ENCODE results near the gene DNAH9.

Gene DNAH9

DNA sequence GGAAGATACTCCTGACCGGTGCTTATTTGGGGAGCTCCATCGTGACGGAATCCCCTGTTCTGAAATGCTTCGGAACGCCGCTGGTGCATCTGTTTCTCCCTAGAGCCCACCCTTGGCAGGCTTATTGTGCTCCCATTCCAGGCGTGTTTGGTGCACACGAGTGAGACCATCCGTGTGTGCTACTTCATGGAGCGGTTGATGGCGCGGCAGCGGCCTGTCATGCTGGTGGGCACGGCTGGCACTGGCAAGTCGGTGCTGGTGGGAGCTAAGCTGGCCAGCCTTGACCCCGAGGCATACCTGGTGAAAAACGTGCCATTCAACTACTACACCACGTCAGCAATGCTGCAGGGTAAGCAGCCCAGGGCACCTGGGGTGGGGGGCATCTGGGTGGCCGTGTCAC is 170.7 kb downstream of the DNAH9 start:
- no peak for DNase-seq (ENCODE audit: low read depth)

DNA sequence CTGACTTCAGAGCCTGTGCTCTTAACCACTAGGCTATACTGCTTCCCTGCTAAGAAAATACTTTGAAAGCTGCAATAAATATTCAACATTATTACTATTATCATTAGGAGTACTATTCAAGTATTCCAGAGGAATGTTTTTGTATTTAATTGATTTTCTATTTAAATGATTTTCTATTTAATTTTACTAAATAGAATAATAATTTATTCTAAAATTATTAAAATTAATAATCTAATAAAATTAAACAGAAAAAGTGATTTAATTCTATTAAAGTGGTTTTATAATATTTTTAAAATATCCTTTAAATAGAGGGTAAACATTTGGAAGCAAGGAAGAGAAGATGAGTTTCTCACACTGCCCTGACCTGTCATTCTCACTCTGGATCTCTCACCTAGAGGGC is 173.8 kb downstream of the DNAH9 start:
- no peak for DNase-seq (ENCODE audit: low read depth)

DNA sequence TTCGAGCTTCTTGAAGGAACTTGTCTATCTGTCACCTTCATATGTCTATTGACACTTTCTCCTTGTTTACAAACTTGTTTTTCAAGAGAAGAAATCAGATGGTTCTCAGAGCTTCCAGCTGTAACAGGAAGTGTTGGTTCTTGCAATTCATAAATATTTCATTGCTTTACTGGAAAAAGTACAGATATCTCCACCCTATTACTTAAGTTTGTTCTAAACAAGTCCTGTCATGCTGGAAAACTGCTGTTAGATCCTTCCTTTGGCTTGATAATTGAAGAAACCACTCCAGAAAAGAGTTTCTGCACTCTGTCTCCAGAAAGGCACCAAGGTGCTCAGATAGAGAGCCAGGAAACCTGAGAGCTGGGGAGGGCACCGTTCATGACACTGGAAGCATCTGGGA is 181.6 kb downstream of the DNAH9 start:
- no peak for DNase-seq (ENCODE audit: low read depth)

DNA sequence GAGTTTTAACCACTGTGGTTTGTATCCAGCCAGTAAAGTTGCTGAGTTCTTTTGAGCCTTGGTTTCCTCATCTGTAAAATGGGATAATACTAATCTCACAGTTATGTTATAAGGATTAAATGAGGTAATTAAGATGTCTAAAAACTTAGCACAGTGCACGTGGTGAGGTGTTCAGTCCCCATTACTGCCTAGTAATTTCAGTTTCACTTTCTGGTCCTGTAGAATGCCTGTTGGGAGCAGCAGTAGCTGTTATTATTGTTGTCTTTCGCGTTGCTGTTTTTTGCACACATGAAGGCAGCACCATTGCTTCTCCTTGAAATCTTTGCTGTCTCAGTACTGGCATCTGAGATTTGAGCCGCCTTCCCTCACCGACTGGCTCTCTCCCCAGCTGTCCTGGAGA is 182.4 kb downstream of the DNAH9 start:
- DNase-seq (ENCODE audit: low read depth): no peak

DNA sequence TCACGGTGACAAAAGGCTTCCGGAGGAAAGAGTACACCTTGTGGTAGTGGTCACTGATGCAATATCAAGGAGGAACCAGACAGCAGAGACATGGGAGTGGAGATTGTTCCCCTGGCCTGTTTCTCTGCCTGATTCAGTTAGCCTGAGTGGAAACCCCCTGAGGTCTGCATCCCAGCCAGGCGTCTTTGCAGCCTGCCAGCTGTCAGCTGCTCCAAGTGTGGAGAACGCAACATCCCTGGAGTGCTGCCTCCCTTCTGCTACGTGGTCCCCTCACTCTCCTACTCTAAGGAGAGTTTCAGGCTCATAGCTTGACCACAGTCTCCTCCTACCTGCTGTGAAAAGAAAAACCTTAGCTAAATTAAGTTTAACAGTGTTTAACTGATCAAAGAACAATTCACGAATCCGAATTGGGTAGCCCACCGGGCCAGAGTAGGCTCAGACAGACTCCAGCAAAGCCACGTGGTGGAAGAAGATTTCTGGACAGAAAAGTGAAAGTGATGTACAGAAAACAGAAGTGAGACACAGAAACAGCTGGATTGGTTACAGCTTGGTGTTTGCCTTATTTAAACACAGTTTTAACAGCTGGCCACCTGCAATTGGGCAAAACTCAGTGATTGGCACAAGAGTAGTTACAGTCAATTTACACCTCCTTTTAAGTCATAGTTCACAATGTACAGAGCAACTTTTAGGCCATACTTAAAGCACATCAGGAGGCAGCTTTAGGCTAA is 188.6 kb downstream of the DNAH9 start:
- no peak for DNase-seq (ENCODE audit: low read depth)

DNA sequence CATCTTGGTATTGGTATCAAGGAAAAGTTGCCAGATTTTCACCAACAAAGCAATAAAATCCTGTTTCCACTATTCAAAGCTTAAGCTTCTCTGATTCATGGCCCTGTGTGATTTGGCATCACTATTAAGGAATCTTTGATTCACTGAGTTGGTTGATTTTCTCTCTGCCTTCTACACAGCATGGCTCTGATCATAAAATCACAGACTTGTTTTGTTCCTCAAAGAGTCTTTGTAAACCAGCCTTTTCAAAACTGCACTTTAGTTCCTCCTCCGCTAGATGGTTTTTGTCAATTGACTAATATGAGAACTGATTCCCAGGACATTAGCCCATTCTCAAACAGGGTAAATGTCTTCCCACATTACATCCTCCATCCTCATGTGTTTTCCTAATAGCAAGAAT is 197.6 kb downstream of the DNAH9 start:
- DNase-seq (ENCODE audit: low read depth): no peak

DNA sequence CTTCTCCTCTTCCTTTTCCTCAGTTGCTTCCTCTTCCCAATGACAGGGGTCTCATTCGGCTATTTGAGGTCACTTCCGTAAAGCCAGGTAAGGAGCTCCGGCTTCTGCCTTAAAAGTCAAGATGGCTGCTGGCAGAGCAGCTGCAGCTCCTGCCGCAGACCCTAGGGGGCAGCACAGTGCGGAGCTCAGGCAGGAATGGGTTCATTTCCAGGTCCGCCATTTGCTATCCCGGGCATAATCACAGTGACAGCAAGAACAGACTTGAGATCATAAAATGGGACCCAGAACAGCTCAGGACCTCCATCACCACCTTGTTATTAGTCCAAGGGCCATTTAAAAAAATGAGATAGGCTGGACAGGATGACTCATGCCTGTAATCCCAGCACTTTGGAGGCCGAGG is 199.5 kb downstream of the DNAH9 start:
- DNase-seq (ENCODE audit: low read depth): no peak

DNA sequence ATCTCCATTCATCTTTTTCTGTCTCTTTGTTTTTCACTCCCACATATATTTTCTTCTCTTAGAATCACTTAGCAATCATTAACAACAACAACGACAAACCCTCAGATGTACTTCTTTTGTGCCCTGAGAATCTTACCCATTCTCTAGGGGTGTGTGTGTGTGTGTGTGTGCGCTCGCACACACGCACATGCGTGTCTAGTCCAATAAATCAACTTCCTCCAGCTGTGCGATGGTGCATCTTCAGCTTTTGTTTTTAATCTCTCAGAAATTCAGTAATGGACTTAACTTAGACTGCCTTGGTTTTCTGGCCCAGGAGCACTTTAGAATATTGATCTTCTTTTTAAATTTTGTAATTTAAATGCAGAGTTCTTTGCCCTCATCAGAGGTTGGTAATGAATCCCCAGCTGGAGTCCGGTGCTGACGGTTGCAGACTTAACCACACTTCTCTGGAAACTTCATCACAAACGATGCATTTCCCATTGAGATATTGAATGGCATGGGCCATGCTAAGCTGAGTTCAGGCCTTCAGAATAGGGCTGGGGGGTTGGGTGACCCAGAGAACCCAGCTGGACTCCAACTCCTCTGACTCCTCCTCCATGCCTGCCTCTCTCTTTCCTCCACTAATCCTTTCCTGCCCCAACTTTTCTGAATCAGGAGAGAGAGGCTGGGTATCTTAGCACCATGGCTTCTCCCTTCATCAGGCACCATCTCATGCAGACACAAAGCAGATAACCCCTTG is 205.1 kb downstream of the DNAH9 start:
- DNase-seq (ENCODE audit: low read depth): no peak

DNA sequence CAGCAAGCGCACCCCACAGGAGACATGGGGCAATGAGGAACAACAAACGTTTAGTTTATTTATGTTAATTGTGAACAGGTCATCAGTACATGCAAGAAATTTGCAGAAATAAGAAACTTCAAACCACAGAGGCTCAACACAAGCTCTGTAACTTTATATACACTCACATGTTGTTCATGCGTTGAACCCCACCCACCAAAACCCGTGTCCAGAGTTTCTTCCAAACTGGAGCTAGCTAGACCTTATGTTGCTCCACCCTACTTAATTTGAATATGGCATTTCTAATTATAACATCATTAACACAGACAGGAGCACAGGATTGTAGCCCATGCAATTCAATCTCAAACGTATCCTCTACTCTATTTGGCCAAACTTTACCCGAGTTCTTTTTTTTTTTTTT is 206.9 kb downstream of the DNAH9 start:
- no peak for DNase-seq (ENCODE audit: low read depth)

DNA sequence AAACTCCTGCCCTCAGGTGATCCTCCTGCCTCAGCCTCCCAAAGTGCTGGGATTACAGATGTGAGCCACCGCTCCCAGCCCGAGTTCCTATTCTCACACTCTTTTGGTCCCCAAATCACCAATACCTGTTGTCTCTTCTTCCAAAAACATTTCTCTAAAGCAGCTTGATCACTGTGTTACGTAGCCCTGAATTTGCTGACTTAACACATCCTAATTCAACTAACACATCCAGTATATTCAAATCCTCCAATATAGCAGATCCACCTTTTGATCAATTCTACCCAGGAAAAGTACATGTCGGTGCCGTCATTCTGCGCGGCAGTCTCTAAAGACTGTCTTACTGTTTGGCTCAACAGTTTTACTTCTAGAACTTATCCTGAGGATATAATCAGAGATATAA is 207.7 kb downstream of the DNAH9 start:
- DNase-seq (ENCODE audit: low read depth): no peak

DNA sequence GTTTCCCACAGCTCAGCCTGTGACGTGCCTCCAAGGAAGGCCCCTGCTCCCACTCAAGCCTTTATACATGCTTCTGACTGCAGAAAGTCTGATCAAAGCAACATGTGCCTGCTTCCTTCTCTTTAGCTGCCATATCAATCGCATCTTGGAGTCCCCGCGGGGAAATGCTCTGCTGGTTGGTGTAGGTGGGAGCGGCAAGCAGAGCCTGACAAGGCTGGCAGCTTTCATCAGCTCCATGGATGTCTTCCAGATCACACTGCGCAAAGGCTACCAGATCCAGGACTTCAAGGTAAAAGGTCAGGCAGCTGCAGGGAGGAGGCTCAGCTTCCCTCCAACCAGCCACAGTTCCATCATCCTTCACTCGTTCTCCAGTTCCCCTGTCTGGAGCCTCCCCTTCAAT is 209.3 kb downstream of the DNAH9 start:
- DNase-seq (ENCODE audit: low read depth): no peak

DNA sequence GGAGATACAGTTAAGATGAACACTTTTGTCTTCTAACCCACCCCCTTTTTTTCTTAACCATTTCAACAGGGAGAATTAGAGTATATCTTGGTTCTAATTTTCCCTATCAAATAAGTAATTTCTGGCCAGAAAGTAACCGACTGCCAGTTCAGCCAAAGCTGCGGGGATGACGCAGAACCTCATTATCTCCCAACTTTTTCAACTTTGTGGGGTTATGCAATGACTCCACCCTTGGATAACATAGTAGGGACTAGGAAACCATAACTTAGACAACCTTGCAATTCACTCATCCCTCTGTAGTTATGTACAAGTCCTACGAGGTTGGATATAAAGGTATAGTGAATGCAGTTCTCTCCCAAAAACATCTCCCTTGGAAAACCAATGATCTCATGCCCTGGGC is 215.0 kb downstream of the DNAH9 start:
- no peak for DNase-seq (ENCODE audit: low read depth)

DNA sequence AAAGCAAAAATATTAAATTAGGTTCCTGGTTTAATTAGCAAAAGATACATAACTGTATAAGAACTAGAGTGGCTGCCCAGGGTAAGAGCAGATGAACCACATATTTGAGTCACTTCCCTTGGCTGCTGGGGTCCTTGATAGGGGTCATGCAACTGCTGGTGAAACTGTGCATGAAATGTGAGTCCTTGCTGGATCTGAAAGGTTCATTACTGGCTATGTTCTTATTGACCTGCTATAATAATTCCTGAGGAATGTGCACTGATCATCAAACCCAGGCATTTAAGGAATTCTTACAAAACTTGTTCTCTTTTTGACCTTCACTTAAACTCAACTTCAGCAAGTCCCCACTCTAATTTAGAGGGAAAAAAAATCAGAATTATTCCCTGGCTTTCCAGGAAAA is 215.6 kb downstream of the DNAH9 start:
- no peak for DNase-seq (ENCODE audit: low read depth)

DNA sequence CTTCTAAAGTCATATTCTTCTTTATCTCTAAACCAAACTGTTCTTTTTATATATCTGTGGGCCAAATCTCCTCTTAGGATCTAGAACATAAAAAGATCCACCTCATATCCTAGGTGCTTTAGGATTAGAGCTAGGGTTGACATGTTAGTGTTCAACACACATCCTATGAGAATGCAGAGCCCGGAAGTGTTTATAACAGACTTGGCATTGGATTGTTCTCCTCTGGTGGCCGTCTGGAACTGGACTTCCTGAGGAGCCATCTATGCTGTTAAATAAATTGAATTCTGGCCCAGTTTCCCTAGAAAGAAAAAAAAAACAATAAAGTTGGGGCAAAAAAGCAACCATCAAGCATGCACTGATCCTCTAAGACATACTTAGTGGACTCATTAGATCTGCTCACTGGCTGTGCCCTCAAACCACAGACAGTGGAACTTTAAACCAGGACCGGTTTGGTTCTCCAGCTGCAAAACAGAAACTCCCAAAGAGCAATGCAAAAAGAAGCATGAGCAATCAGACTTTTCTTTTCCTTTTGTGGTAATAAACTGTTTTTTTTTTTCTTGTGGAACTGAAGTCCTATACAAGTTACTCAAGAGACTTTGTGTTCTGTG is 216.5 kb downstream of the DNAH9 start:
- DNase-seq (ENCODE audit: low read depth): no peak

DNA sequence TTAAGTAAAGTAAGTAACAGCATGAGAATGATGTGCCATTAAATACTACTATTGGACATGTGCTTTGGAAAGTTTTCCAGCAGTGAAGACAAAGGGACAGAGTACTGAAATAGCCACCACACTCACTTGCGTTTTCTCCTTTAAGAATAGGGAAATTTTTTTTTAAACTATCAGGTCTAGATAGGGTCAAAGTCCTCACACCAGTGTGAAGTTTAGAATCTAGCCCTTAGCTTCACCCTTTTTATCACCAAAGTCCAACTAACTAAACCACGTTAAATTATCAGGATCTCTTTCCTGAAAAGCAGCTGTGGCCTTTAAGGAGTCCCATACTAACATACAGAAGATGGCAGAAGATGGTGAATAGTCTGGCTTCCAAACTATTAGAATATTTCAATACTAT is 218.1 kb downstream of the DNAH9 start:
- no peak for DNase-seq (ENCODE audit: low read depth)

DNA sequence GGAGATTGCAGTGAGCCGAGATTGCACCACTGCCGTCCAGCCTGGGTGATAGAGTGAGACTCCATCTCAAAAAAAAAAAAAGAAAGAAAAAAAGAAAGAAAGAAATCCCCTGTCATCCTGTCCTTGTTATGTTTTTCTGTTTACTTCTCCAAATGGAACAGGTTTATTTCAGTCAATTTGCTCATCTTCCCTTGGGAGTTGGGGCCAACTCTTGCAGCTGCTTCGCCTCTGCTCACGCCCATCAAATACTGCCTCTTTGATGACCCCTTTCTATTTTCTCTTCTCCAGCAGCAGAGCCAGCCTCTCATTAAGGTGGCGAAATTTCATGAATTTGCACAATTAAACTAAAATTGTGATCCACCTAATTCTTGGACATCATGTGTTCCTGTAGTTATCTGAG is 225.6 kb downstream of the DNAH9 start:
- no peak for DNase-seq (ENCODE audit: low read depth)

DNA sequence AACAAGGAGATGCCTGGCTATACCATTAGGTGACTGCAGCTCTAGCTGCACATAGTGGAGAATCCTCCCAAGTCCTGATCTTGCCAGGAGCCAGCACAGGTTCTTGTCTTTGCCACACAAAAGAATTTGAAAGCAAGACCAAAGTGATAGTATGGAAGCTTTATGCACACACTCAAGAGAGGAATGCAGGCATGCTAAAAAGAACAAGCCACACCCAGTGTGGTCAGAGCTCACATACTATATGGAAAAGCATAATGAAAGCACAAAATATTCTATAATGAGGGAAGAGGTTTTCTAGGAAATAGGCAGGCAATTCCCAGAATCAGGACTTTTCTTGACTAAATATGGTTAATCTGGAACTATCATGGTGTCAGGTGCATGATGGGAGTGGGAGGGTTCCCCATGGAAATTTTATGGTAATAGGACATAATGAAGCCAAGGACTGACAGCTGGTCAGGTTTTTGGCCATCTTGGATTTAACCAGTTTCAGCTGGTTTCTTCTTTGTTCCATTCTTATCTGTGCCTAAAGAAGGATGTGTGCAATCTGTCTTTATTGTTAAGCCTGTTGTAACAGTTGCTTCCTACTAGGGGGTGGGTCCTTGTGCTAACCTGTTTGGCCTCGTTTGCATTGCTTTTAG is 227.4 kb downstream of the DNAH9 start:
- no peak for DNase-seq (ENCODE audit: low read depth)

DNA sequence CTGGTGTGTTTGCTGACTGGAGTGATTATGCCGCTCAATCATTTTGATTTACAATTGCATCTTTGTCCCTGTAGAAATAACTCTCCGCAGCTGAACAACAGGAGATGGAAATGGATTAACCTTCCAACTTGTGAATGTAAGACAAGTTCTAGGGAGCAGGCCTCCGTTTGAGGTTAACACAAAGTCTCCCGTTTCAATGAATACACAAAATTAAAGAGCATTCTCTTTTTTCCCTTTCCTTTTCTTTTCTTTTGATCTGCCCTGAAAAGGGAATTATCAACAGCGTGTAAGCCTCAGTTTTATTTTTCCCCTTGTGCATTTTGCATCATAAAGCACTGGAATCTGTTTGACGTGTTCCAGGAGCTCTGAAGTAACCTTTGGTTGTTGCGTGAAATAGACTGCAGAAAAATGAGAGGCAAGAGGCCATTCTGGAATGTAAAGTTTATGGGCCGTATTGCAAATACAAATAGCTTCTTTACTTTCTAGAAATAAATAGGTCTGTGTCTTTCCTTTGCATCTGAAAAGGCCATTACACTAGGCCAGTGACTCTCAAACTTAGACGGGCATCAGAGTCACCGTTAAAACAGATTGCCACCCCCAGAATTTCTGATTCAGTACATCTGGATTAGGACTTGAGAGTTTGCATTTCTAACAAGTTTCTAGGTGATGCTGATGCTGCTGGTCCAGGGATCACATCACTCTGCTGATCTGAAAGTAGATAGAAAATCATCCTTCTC is 234.3 kb downstream of the DNAH9 start:
- no peak for DNase-seq (ENCODE audit: low read depth)

DNA sequence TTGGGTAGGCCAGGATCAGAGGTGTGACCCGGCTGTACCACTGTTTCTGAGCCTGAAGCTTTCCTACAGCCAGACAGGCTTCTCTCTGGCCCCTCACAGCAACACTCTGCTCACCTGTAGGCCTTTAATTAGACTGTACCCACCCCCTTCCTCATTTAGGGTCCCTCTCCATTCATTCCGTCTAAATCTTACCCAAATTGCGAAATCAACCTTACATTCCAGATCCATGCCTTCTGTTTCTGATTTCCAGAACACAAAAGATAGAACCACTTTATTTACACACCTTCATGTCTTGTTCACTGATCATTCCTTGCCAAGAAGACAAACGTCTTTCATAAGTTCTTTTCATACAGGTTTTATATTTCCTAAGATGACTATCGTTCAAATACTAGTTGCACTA is 238.2 kb downstream of the DNAH9 start:
- no peak for DNase-seq (ENCODE audit: low read depth)

DNA sequence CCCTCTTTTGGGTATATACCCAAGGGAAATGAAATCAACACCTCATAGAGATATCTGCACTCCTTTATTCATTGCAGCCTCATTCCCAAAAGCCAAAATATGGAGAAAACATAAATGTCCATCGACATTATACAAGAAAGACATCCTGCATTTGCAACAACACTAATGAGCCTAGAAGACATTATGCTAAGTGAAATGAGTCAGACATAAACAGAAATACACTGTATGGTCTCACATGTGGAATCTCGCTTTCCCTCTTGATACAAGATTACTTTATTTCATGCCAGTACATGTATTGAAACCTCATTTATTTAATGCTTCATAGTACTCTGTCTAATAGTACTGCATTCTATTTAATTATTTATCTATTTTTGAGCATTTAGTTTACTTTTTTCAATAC is 241.8 kb downstream of the DNAH9 start:
- DNase-seq (ENCODE audit: low read depth): no peak

DNA sequence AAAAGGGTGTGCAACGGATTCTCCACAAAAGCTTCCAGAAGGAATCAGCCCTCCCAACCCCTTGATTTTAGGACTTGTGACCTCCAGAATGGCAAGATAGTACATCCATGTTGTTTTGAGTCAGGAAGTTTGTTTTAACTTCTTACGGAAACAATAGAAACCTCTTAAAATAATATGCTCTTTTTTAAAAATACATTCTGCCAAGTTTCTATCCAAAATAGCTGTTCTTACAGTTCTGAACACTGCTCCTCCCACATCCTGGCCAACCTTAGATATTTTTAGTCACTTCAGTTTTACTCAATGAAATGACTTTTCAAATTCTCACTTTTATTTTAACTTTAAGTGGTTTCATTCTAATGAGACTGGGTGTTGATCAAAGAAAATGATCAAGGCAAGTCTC is 242.6 kb downstream of the DNAH9 start:
- no peak for DNase-seq (ENCODE audit: low read depth)

DNA sequence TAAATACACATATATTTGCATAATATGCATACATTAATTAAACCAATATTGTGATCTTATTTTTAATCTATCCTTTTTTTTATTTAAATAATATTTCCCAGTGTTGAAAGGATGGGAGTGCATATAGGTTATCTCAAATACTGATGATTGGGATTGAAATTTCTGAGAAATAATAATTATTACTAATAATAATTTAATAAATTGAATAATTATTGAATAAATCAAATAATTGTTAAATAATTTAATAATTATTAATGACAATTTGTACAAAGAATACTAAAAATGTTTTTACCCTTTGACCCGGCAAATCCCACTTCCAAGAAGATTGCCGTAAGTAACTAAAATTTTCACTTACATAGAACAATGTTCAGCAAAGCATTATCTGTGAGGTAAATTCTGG is 250.1 kb downstream of the DNAH9 start:
- no peak for DNase-seq (ENCODE audit: low read depth)

Measured in activated T-cell treated with anti-CD3 and anti-CD28 coated beads for 1 hour (primary cell).